Islet of Langerhans (tissue), 1 donor: Measurements from ENCODE around the gene FAM177A1.
"Not testable (repeated sequence)": the region's sequence is repeated elsewhere in the genome, so short reads cannot be mapped to it uniquely, and the experiment has no call there.

Experiments
- FAIRE-seq: peaks from one replicate; lab custom pipeline; 2011; peaks lifted over from hg19 to GRCh38; lab: Jason Lieb, UNC

The FAM177A1 gene

GRCh38 chr14:35065731-35066130, 19.7 kb downstream of the FAM177A1 start:
- FAIRE-seq: not testable (repeated sequence)

GRCh38 chr14:35068238-35069012, 22.4 kb downstream of the FAM177A1 start:
- FAIRE-seq: no peak

GRCh38 chr14:35072226-35072625, 26.2 kb downstream of the FAM177A1 start:
- FAIRE-seq: no peak

GRCh38 chr14:35073486-35073885, 27.4 kb downstream of the FAM177A1 start:
- FAIRE-seq: no peak

GRCh38 chr14:35078082-35078481, 32.0 kb downstream of the FAM177A1 start:
- FAIRE-seq: no peak

GRCh38 chr14:35079742-35080141, 33.7 kb downstream of the FAM177A1 start:
- FAIRE-seq: no peak

GRCh38 chr14:35083530-35084150, 37.6 kb downstream of the FAM177A1 start:
- FAIRE-seq: no peak

GRCh38 chr14:35085441-35085840, 39.4 kb downstream of the FAM177A1 start:
- no peak for FAIRE-seq

- FAIRE-seq: no peak
Measured at GRCh38 chr14:35088514-35088913, 42.4 kb downstream of the FAM177A1 start.

GRCh38 chr14:35094645-35095044, 48.6 kb downstream of the FAM177A1 start:
- not testable (repeated sequence) for FAIRE-seq

- peak; percentile 64 for FAIRE-seq
Measured at GRCh38 chr14:35107866-35108265, 61.8 kb downstream of the FAM177A1 start.

- FAIRE-seq: no peak
Measured at GRCh38 chr14:35112641-35113040, 66.6 kb downstream of the FAM177A1 start.

GRCh38 chr14:35113308-35113950, 67.4 kb downstream of the FAM177A1 start:
- no peak for FAIRE-seq

GRCh38 chr14:35114036-35114435, 68.0 kb downstream of the FAM177A1 start:
- FAIRE-seq: no peak

- FAIRE-seq: no peak
Measured at GRCh38 chr14:35116242-35116641, 70.2 kb downstream of the FAM177A1 start.

GRCh38 chr14:35117112-35117511, 71.0 kb downstream of the FAM177A1 start:
- no peak for FAIRE-seq

GRCh38 chr14:35121026-35121886, 75.2 kb downstream of the FAM177A1 start:
- FAIRE-seq: no peak

GRCh38 chr14:35121887-35122695, 76.0 kb downstream of the FAM177A1 start, which contains the start of the genes PPP2R3C and PRORP:
PPP2R3C (minus strand) TSS chr14:35121990; CDS start chr14:35121959, 31 bp downstream.
PRORP (plus strand) TSS chr14:35122552; CDS start chr14:35123246, 694 bp downstream.
- peak; percentile 27 for FAIRE-seq

- FAIRE-seq: no peak
Measured at GRCh38 chr14:35122696-35123387, 76.8 kb downstream of the FAM177A1 start.

GRCh38 chr14:35123388-35123703, 77.3 kb downstream of the FAM177A1 start:
- no peak for FAIRE-seq

- no peak for FAIRE-seq
Measured at GRCh38 chr14:35124127-35124526, 78.1 kb downstream of the FAM177A1 start.
